Liver (tissue), 9 donors: Measurements from ENCODE around the gene SRRM2. TPM values are rescaled to one million over a fixed set of nuclear protein-coding genes. Genes with fewer than 3 reads are reported as not detected.

ENCODE experiments used
- DNase-seq: peaks from one replicate; pipeline ENCODE4 v3.0.0-alpha.2; 2017; ENCODE audit warnings: low spot score
- H3K27ac ChIP-seq, 2 donors: one replicate each; pipeline ENCODE4 v1.7.0; 2013; ENCODE audit warnings: inconsistent platforms in 2 of 2, low read length in 2 of 2, control low read depth in 1 of 2, low read depth in 1 of 2, mild to moderate bottlenecking in 1 of 2
- H3K27me3 ChIP-seq, 4 donors: one replicate each; pipeline versions ENCODE4 v1.6.1 to v1.7.0; 2013; ENCODE audit warnings: low read length in 3 of 4, inconsistent platforms in 1 of 4, mild to moderate bottlenecking in 1 of 4, moderate library complexity in 1 of 4; ENCODE audit not compliant: control insufficient read depth in 4 of 4, insufficient read depth in 4 of 4
- H3K36me3 ChIP-seq, 4 donors: one replicate each; pipeline versions ENCODE4 v1.6.1 to v1.7.0; 2013; ENCODE audit warnings: low read length in 3 of 4, mild to moderate bottlenecking in 3 of 4, low read depth in 1 of 4, moderate library complexity in 1 of 4; ENCODE audit not compliant: control insufficient read depth in 4 of 4, insufficient read depth in 3 of 4
- H3K4me1 ChIP-seq, 4 donors: one replicate each; pipeline versions ENCODE4 v1.6.1 to v1.7.0; 2013; ENCODE audit warnings: low read length in 3 of 4, mild to moderate bottlenecking in 3 of 4, moderate library complexity in 1 of 4; ENCODE audit not compliant: control insufficient read depth in 4 of 4, insufficient read depth in 4 of 4
- H3K4me3 ChIP-seq, 3 donors: one replicate each; pipeline versions ENCODE4 v1.6.1 to v1.7.0; 2013; ENCODE audit warnings: low read length in 3 of 3, control low read depth in 1 of 3, low read depth in 1 of 3, mild to moderate bottlenecking in 1 of 3
- H3K9ac ChIP-seq, 2 donors: one replicate each; pipeline ENCODE4 v1.7.0; 2013; ENCODE audit warnings: low read length in 2 of 2, mild to moderate bottlenecking in 2 of 2, moderate library complexity in 2 of 2, control low read depth in 1 of 2, low read depth in 1 of 2
- H3K9me3 ChIP-seq, 4 donors: one replicate each; pipeline versions ENCODE4 v1.6.1 to v1.7.0; 2013; ENCODE audit warnings: low read length in 3 of 4; ENCODE audit not compliant: control insufficient read depth in 4 of 4
- ATF3 ChIP-seq: IDR thresholded peaks from 2 replicates; pipeline ENCODE4 v1.6.1; 2016; ENCODE audit warnings: antibody characterized with exemption
- CTCF ChIP-seq: fragments of 150-350 bp; IDR thresholded peaks from 2 replicates; pipeline ENCODE4 v1.5.1; 2017; ENCODE audit warnings: improper control_type of control experiment, low read depth, low read length; ENCODE audit not compliant: missing input control
- EGR1 ChIP-seq, 2 donors: IDR thresholded peaks; 2 replicates each; pipeline ENCODE4 v1.6.1; 2016 to 2018; ENCODE audit warnings: antibody characterized with exemption in 2 of 2, low read depth in 2 of 2
- FOXA2 ChIP-seq: IDR thresholded peaks from 2 replicates; pipeline ENCODE4 v1.6.1; 2016; ENCODE audit warnings: antibody characterized with exemption
- GABPA ChIP-seq, 2 donors: IDR thresholded peaks in 1 of 2; conservative IDR thresholded peaks in 1 of 2; 2 replicates each; pipeline ENCODE4 v1.6.1; 2016; ENCODE audit warnings: antibody characterized with exemption in 2 of 2, mild to moderate bottlenecking in 1 of 2, moderate library complexity in 1 of 2
- HNF4A ChIP-seq, 2 donors: conservative IDR thresholded peaks; 2 replicates each; pipeline ENCODE4 v1.6.1; 2016; ENCODE audit warnings: antibody characterized with exemption in 2 of 2, mild to moderate bottlenecking in 2 of 2
- HNF4G ChIP-seq: IDR thresholded peaks from 2 replicates; pipeline ENCODE4 v1.6.1; 2016; ENCODE audit warnings: antibody characterized with exemption
- JUND ChIP-seq, 2 donors: IDR thresholded peaks; 2 replicates each; pipeline ENCODE4 v1.6.1; 2016; ENCODE audit warnings: antibody characterized with exemption in 2 of 2
- MAX ChIP-seq: IDR thresholded peaks from 2 replicates; pipeline ENCODE4 v1.6.1; 2016; ENCODE audit warnings: antibody characterized with exemption
- NR2F2 ChIP-seq: IDR thresholded peaks from 2 replicates; pipeline ENCODE4 v1.6.1; 2016; ENCODE audit warnings: antibody characterized with exemption
- RAD21 ChIP-seq, 2 donors: IDR thresholded peaks; 2 replicates each; pipeline ENCODE4 v1.6.1; 2016; ENCODE audit warnings: antibody characterized with exemption in 2 of 2, mild to moderate bottlenecking in 2 of 2
- REST ChIP-seq: IDR thresholded peaks from 2 replicates; pipeline ENCODE4 v1.6.1; 2016; ENCODE audit warnings: antibody characterized with exemption, mild to moderate bottlenecking
- SP1 ChIP-seq: IDR thresholded peaks from 2 replicates; pipeline ENCODE4 v1.6.1; 2018; ENCODE audit warnings: antibody characterized with exemption, mild to moderate bottlenecking
- TAF1 ChIP-seq: conservative IDR thresholded peaks from 2 replicates; pipeline ENCODE4 v1.6.1; 2016; ENCODE audit warnings: antibody characterized with exemption, mild to moderate bottlenecking
- YY1 ChIP-seq: IDR thresholded peaks from 2 replicates; pipeline ENCODE4 v1.6.1; 2016; ENCODE audit warnings: antibody characterized with exemption, mild to moderate bottlenecking
- ZBTB33 ChIP-seq: IDR thresholded peaks from 2 replicates; pipeline ENCODE4 v1.6.1; 2016; ENCODE audit warnings: antibody characterized with exemption
- WGBS: extraction: QIAGEN DNeasy Blood & Tissue Kit; methylation state at CpG from one replicate; pipeline ENCODE4 v1.1.7; 2013; 5-methylcytosine and 5-hydroxymethylcytosine counted together
- polyA plus RNA-seq, 2 donors: library from polyadenylated mRNA; stranded (reverse) in 1 of 2; unstranded in 1 of 2; fragments of 200-250 nt in 1 of 2; fragments of >200 nt in 1 of 2; fragmentation: Nextera tagmentation in 1 of 2; extraction: Ambion mirVana in 1 of 2; gene quantifications; one replicate each; pipeline versions ENCODE4 v1.2.1 to v1.2.3, GENCODE V29; 2013 to 2015
- total RNA-seq, 2 donors: library from RNA; depleted of rRNA; stranded (reverse); fragments of >200 nt; gene quantifications; one replicate each; pipeline ENCODE4 v1.2.3, GENCODE V29; 2014
- donor health status: healthy.
- donor health status: healthy.
- donor health status: healthy.
- donor health status: healthy.
- donor health status: healthy.

Gene SRRM2
- total and polyA plus RNA-seq, 4 donors: 84.8 to 199 (median 133) TPM

- WGBS: 64% methylated on average over 28 of the region's 28 CpGs
- H3K9me3 ChIP-seq: no peaks in the 10 kb centered on the region
- peaks cover 0 to 6% (median 0%) of the 10 kb centered on the region in 4 donors for H3K27me3 ChIP-seq
- no peak within 1 kb of the TSS for H3K4me3 ChIP-seq
- H3K36me3 ChIP-seq: no peaks in the 10 kb centered on the region
- no peak for DNase-seq
- no peaks in the 10 kb centered on the region for H3K4me1 ChIP-seq
- H3K9ac ChIP-seq: no peak within 1 kb of the TSS
- H3K27ac ChIP-seq: no peak within 1 kb of the TSS
- no peak for TF ChIP-seq CTCF
- TF ChIP-seq GABPA (IDR thresholded peaks at IDR 0.05 in 1 of 2, conservative IDR thresholded peaks at IDR 0.05 in 1 of 2): no peak
Measured at GRCh38 chr16:2816751-2817339, 64.4 kb downstream of the SRRM2 start, which contains the start of gene PRSS21. PRSS21 (plus strand) TSS chr16:2817237; CDS start chr16:2817269, 32 bp downstream.

- H3K4me3 ChIP-seq: no peak overlapping the region
- H3K4me1 ChIP-seq: no peaks in the 10 kb centered on the region
- H3K36me3 ChIP-seq: no peaks in the 10 kb centered on the region
- WGBS: 69% methylated on average over 68 of the region's 68 CpGs
- H3K27ac ChIP-seq: no peak overlapping the region
- no peak for TF ChIP-seq HNF4A (conservative IDR thresholded peaks at IDR 0.05)
- TF ChIP-seq NR2F2: no peak
- no peak for TF ChIP-seq HNF4G
- TF ChIP-seq YY1: no peak
- no peak for TF ChIP-seq JUND (IDR thresholded peaks at IDR 0.05)
- no peak for TF ChIP-seq GABPA (IDR thresholded peaks at IDR 0.05 in 1 of 2, conservative IDR thresholded peaks at IDR 0.05 in 1 of 2)
- TF ChIP-seq RAD21 (IDR thresholded peaks at IDR 0.05): no peak
- no peak for TF ChIP-seq FOXA2
- TF ChIP-seq SP1: no peak
- no peak for DNase-seq
- no peak overlapping the region for H3K9ac ChIP-seq
- H3K27me3 ChIP-seq: peaks cover 0 to 3% (median 0%) of the 10 kb centered on the region in 4 donors
- no peaks in the 10 kb centered on the region for H3K9me3 ChIP-seq
Measured at GRCh38 chr16:2817340-2818271, 65.2 kb downstream of the SRRM2 start.

GRCh38 chr16:2818272-2818876, 65.9 kb downstream of the SRRM2 start:
- Histone ChIP-seq H3K27me3 (peaks cover 0 to 3% (median 0%) of the 10 kb centered on the region in 4 donors), H3K4me1 (no peaks in the 10 kb centered on the region), H3K9ac (no peak overlapping the region), H3K9me3 (no peaks in the 10 kb centered on the region), H3K36me3 (no peaks in the 10 kb centered on the region), H3K4me3 (no peak overlapping the region), H3K27ac (no peak overlapping the region)
- 92% methylated on average over 10 of the region's 10 CpGs for WGBS
- no peak for DNase-seq
- TF ChIP-seq NR2F2: no peak
- TF ChIP-seq ATF3: no peak
- no peak for TF ChIP-seq MAX
- TF ChIP-seq RAD21 (IDR thresholded peaks at IDR 0.05): no peak
- no peak for TF ChIP-seq EGR1 (IDR thresholded peaks at IDR 0.05; ENCODE audit: low read depth in 2 of 2)
- no peak for TF ChIP-seq ZBTB33
- no peak for TF ChIP-seq SP1
- TF ChIP-seq GABPA (IDR thresholded peaks at IDR 0.05 in 1 of 2, conservative IDR thresholded peaks at IDR 0.05 in 1 of 2): no peak
- TF ChIP-seq HNF4G: no peak
- TF ChIP-seq REST: no peak
- no peak for TF ChIP-seq TAF1
